Fibroblast of lung (primary cell): ENCODE results near the gene PPP1R12A. TPM values are rescaled to one million over a fixed set of nuclear protein-coding genes. Genes with fewer than 3 reads are reported as not detected.
"Not testable (repeated sequence)": the region's sequence is repeated elsewhere in the genome, so short reads cannot be mapped to it uniquely, and the experiment has no call there.

Experiments used
- DNase-seq, 2 donors: peaks; one replicate each; pipeline versions ENCODE4 v3.0.0 to v3.0.0-alpha.2; 2010; ENCODE audit warnings: low read depth in 2 of 2
- H2AFZ ChIP-seq: 2 replicates; pipeline ENCODE4 v1.5.1; 2012; ENCODE audit warnings: low read length, control low read depth, inconsistent platforms
- H3K27ac ChIP-seq: 2 replicates; pipeline ENCODE4 v1.5.1; 2011; ENCODE audit warnings: low read length, control low read depth; ENCODE audit not compliant: insufficient read depth
- H3K27me3 ChIP-seq: 2 replicates; pipeline ENCODE4 v1.5.1; 2011; ENCODE audit warnings: mild to moderate bottlenecking, low read length; ENCODE audit not compliant: control insufficient read depth, insufficient read depth
- H3K36me3 ChIP-seq: 2 replicates; pipeline ENCODE4 v1.5.1; 2011; ENCODE audit warnings: low read length; ENCODE audit not compliant: control insufficient read depth, insufficient read depth
- H3K4me1 ChIP-seq: 2 replicates; pipeline ENCODE4 v1.5.1; 2011; ENCODE audit warnings: low read length; ENCODE audit not compliant: control insufficient read depth, insufficient read depth; ENCODE audit errors: extremely low read depth
- H3K4me2 ChIP-seq: 2 replicates; pipeline ENCODE4 v1.5.1; 2011; ENCODE audit warnings: low read length, control low read depth; ENCODE audit not compliant: insufficient read depth; ENCODE audit errors: extremely low read depth
- H3K4me3 ChIP-seq, 4 experiments: fragments of 200-600 bp in 1 of 4; sonication (generic) in 1 of 4; replicated peaks in 1 of 4; 2 replicates each; pipeline ENCODE4 v1.5.1; 2011 to 2016; ENCODE audit warnings: low read length in 4 of 4, low read depth in 3 of 4, mild to moderate bottlenecking in 3 of 4, control low read depth in 2 of 4, inconsistent platforms in 1 of 4, mixed read lengths in 1 of 4; ENCODE audit not compliant: insufficient read depth in 1 of 4; ENCODE audit errors: control extremely low read depth in 1 of 4
- H3K79me2 ChIP-seq: 2 replicates; pipeline ENCODE4 v1.5.1; 2012; ENCODE audit warnings: mild to moderate bottlenecking, low read length, inconsistent platforms; ENCODE audit not compliant: control insufficient read depth, insufficient read depth
- H3K9ac ChIP-seq: 2 replicates; pipeline ENCODE4 v1.5.1; 2011; ENCODE audit warnings: mild to moderate bottlenecking, low read length, control low read depth; ENCODE audit not compliant: insufficient read depth
- H3K9me3 ChIP-seq: 2 replicates; pipeline ENCODE4 v1.5.1; 2012; ENCODE audit warnings: low read depth, low read length; ENCODE audit not compliant: control insufficient read depth, insufficient read depth
- H4K20me1 ChIP-seq: 2 replicates; pipeline ENCODE4 v1.5.1; 2011; ENCODE audit warnings: low read length; ENCODE audit not compliant: control insufficient read depth, insufficient read depth; ENCODE audit errors: extremely low read depth
- CTCF ChIP-seq, 2 donors: IDR thresholded peaks in 1 of 2; conservative IDR thresholded peaks in 1 of 2; 1 replicate in 1 of 2; 2 replicates in 1 of 2; pipeline ENCODE4 v1.5.1; 2011 to 2012; ENCODE audit warnings: low read length in 2 of 2, control low read depth in 1 of 2, inconsistent platforms in 1 of 2, low read depth in 1 of 2, mild to moderate bottlenecking in 1 of 2
- EZH2 ChIP-seq: IDR thresholded peaks from 2 replicates; pipeline ENCODE4 v1.5.1; 2012; ENCODE audit warnings: low read length, control low read depth, mild to moderate bottlenecking; ENCODE audit errors: missing control alignments
- polyA plus RNA-seq, 2 donors: library from polyadenylated mRNA; depleted of rRNA in 1 of 2; stranded (reverse) in 1 of 2; unstranded in 1 of 2; fragments of >200 nt; gene quantifications; 2 replicates each; pipeline ENCODE4 v1.2.1, GENCODE V29; 2011 to 2012; ENCODE audit warnings: missing spikeins in 1 of 2
- total RNA-seq: library from RNA; depleted of rRNA; stranded (reverse); fragments of >200 nt; gene quantifications from 2 replicates; pipeline ENCODE4 v1.2.1, GENCODE V29; 2014

PPP1R12A gene
- total and polyA plus RNA-seq, 2 donors (not counting 1 experiment from before 2014, with no cell fraction given): 94.9 to 139 TPM

DNA sequence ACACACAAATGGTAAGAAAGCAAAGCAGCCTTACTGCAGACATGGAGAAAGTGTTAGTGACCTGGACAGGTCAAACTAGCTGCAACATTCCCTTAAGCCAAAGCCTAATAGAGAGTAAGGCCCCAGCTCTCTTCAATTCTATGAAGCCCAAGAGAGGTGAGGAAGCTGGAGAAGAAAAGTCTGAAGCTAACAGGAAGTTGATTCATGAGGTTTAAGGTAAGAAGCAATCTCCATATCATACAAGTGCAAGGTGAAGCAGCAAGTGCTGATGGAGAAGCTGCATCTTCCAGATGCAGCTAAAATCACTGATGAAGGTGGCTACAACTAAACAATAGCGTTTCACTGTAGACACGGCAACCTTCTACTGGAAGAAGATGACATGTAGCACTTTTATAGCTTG, 53.5 kb downstream of the PPP1R12A start:
- Histone ChIP-seq H3K9ac (no peak overlapping the region), H3K27me3 (no peaks in the 10 kb centered on the region), H3K79me2 (peaks cover 81% of the 10 kb centered on the region), H3K9me3 (no peaks in the 10 kb centered on the region), H3K36me3 (no peaks in the 10 kb centered on the region), H3K4me1 (peaks cover 2% of the 10 kb centered on the region), H3K27ac (no peak overlapping the region), H2AFZ (no peak overlapping the region), H3K4me2 (no peak overlapping the region), H3K4me3 (no peak overlapping the region), H4K20me1 (no peaks in the 10 kb centered on the region)
- no peak for TF ChIP-seq CTCF (conservative IDR thresholded peaks at IDR 0.05 in 1 of 2, IDR thresholded peaks at IDR 0.05 in 1 of 2; ENCODE audit: low read depth in 1 of 2, low read length in 2 of 2)
- TF ChIP-seq EZH2: no peak
- no peak for DNase-seq

- H3K27ac ChIP-seq, H3K36me3 ChIP-seq, H2AFZ ChIP-seq, H4K20me1 ChIP-seq, H3K4me1 ChIP-seq, H3K9me3 ChIP-seq, DNase-seq, H3K4me3 ChIP-seq, H3K4me2 ChIP-seq, H3K27me3 ChIP-seq, H3K9ac ChIP-seq: not testable (repeated sequence)
- H3K79me2 ChIP-seq: peaks cover 75% of the 10 kb centered on the region
Measured at GRCh38 chr12:79878506-79878905, 56.4 kb downstream of the PPP1R12A start.

GRCh38 chr12:79877246-79877645, 57.7 kb downstream of the PPP1R12A start:
- Histone ChIP-seq H3K4me3 (no peak overlapping the region), H2AFZ (no peak overlapping the region), H3K36me3 (no peaks in the 10 kb centered on the region), H3K4me2 (no peak overlapping the region), H3K9ac (no peak overlapping the region), H3K79me2 (peaks cover 66% of the 10 kb centered on the region), H3K4me1 (no peaks in the 10 kb centered on the region), H4K20me1 (no peaks in the 10 kb centered on the region), H3K9me3 (no peaks in the 10 kb centered on the region), H3K27me3 (no peaks in the 10 kb centered on the region), H3K27ac (no peak overlapping the region)
- TF ChIP-seq CTCF (conservative IDR thresholded peaks at IDR 0.05 in 1 of 2, IDR thresholded peaks at IDR 0.05 in 1 of 2; ENCODE audit: low read depth in 1 of 2, low read length in 2 of 2) (no peak), EZH2 (no peak)
- DNase-seq: no peak
